H1 (cell line): ENCODE measurements around the gene RELCH. TPM values are rescaled to one million over a fixed set of nuclear protein-coding genes. Genes with fewer than 3 reads are reported as not detected.

Experiments used
- CTCF ChIA-PET: fragments of 300-600 bp; sonication (Branson Sonifier 250); formaldehyde crosslinking; loops from one replicate; lab custom pipeline; 2021; ENCODE audit not compliant: partially characterized antibody; lab: Charles Lee
- POLR2A ChIA-PET: fragments of 300-600 bp; sonication (Branson Sonifier 250); formaldehyde crosslinking; loops from one replicate; lab custom pipeline; 2021; ENCODE audit warnings: inconsistent platforms; ENCODE audit not compliant: partially characterized antibody; lab: Charles Lee
- DNase-seq, 2 experiments: peaks; one replicate each; pipeline versions ENCODE4 v3.0.0 to v3.0.0-alpha.2; 2010 to 2022; ENCODE audit warnings: low spot score in 2 of 2, low read depth in 1 of 2, mixed read lengths in 1 of 2
- FAIRE-seq: peaks from 2 replicates; lab custom pipeline; 2011; peaks lifted over from hg19 to GRCh38; lab: Jason Lieb, UNC
- H2AFZ ChIP-seq: 2 replicates; pipeline ENCODE4 v1.8.1; 2012; ENCODE audit warnings: low read length, inconsistent platforms
- H2AK5ac ChIP-seq: 2 replicates; pipeline ENCODE4 v1.6.1; 2013; ENCODE audit warnings: low read depth, low read length
- H2BK120ac ChIP-seq: replicated peaks from 2 replicates; pipeline ENCODE3; 2013; ENCODE audit warnings: low read depth, low read length, inconsistent platforms
- H2BK12ac ChIP-seq: 2 replicates; pipeline ENCODE4 v1.6.1; 2013; ENCODE audit warnings: low read depth, low read length
- H2BK15ac ChIP-seq: 2 replicates; pipeline ENCODE4 v1.6.1; 2013; ENCODE audit warnings: low read length
- H2BK20ac ChIP-seq: 2 replicates; pipeline ENCODE4 v1.6.1; 2013; ENCODE audit warnings: low read length
- H2BK5ac ChIP-seq: 2 replicates; pipeline ENCODE4 v1.6.1; 2013; ENCODE audit warnings: low read depth, low read length
- H3K14ac ChIP-seq: 2 replicates; pipeline ENCODE4 v1.6.1; 2013; ENCODE audit warnings: inconsistent platforms; ENCODE audit not compliant: insufficient read length
- H3K18ac ChIP-seq: 2 replicates; pipeline ENCODE4 v1.6.1; 2013; ENCODE audit warnings: low read length; ENCODE audit errors: extremely low read depth
- H3K23ac ChIP-seq: 2 replicates; pipeline ENCODE4 v1.6.1; 2013; ENCODE audit warnings: inconsistent platforms; ENCODE audit not compliant: insufficient read length
- H3K23me2 ChIP-seq: 2 replicates; pipeline ENCODE4 v1.6.1; 2013; ENCODE audit warnings: low read depth, low read length
- H3K27ac ChIP-seq: 2 replicates; pipeline ENCODE4 v1.6.1; 2011; ENCODE audit warnings: low read depth, low read length, inconsistent platforms
- H3K27me3 ChIP-seq, 4 experiments: replicated peaks in 1 of 4; 1 replicate in 1 of 4; 2 replicates in 3 of 4; pipeline versions ENCODE4 v1.6.1 to v1.8.1; 2011 to 2013; ENCODE audit warnings: low read length in 3 of 4, mild to moderate bottlenecking in 3 of 4, inconsistent platforms in 2 of 4, mixed read lengths in 2 of 4, moderate library complexity in 1 of 4; ENCODE audit not compliant: control insufficient read depth in 3 of 4, insufficient read depth in 3 of 4; ENCODE audit errors: extremely low read depth in 1 of 4
- H3K36me3 ChIP-seq, 4 experiments: 2 replicates each; pipeline versions ENCODE4 v1.6.1 to v1.8.1; 2011 to 2013; ENCODE audit warnings: mild to moderate bottlenecking in 4 of 4, low read length in 3 of 4, moderate library complexity in 2 of 4, control low read depth in 1 of 4, inconsistent platforms in 1 of 4; ENCODE audit not compliant: insufficient read depth in 4 of 4, control insufficient read depth in 2 of 4
- H3K4ac ChIP-seq: replicated peaks from 2 replicates; pipeline ENCODE3; 2013; ENCODE audit warnings: low read length, low read depth, mixed read lengths, inconsistent platforms; ENCODE audit not compliant: insufficient read length
- H3K4me1 ChIP-seq, 4 experiments: replicated peaks in 1 of 4; 1 replicate in 1 of 4; 2 replicates in 3 of 4; pipeline versions ENCODE4 v1.6.1 to v1.8.1; 2011 to 2013; ENCODE audit warnings: low read length in 3 of 4, inconsistent platforms in 2 of 4, mixed read lengths in 1 of 4; ENCODE audit not compliant: insufficient read depth in 4 of 4, control insufficient read depth in 3 of 4
- H3K4me2 ChIP-seq, 2 experiments: 2 replicates each; pipeline versions ENCODE4 v1.6.1 to v1.8.1; 2011 to 2013; ENCODE audit warnings: low read depth in 2 of 2, low read length in 2 of 2, control low read depth in 1 of 2, inconsistent platforms in 1 of 2, mild to moderate bottlenecking in 1 of 2; ENCODE audit not compliant: insufficient read depth in 1 of 2
- H3K4me3 ChIP-seq, 4 experiments: fragments of 200-600, 300-600 bp in 1 of 4; sonication (generic), shearing (Covaris generic), sonication (Bioruptor Twin) in 1 of 4; 2 replicates each; pipeline versions ENCODE4 v1.5.1 to v1.8.1; 2011 to 2016; ENCODE audit warnings: low read length in 4 of 4, low read depth in 3 of 4, control low read depth in 2 of 4, inconsistent platforms in 2 of 4, mild to moderate bottlenecking in 2 of 4, mixed read lengths in 1 of 4, moderate library complexity in 1 of 4; ENCODE audit not compliant: insufficient read depth in 2 of 4; ENCODE audit errors: extremely low read depth in 1 of 4
- H3K56ac ChIP-seq: replicated peaks from 2 replicates; pipeline ENCODE3; 2013; ENCODE audit warnings: low read depth, mild to moderate bottlenecking, mixed read lengths, low read length, inconsistent platforms; ENCODE audit not compliant: insufficient read length
- H3K79me1 ChIP-seq: 2 replicates; pipeline ENCODE4 v1.6.1; 2013; ENCODE audit warnings: low read depth, low read length, control low read depth
- H3K79me2 ChIP-seq, 2 experiments: 2 replicates each; pipeline versions ENCODE4 v1.6.1 to v1.8.1; 2012 to 2013; ENCODE audit warnings: low read length in 2 of 2, mild to moderate bottlenecking in 2 of 2, inconsistent platforms in 1 of 2; ENCODE audit not compliant: insufficient read depth in 2 of 2, control insufficient read depth in 1 of 2
- H3K9ac ChIP-seq, 4 experiments: replicated peaks in 1 of 4; 1 replicate in 1 of 4; 2 replicates in 3 of 4; pipeline versions ENCODE4 v1.6.1 to v1.8.1; 2011 to 2013; ENCODE audit warnings: low read depth in 3 of 4, low read length in 3 of 4, control low read depth in 2 of 4, mild to moderate bottlenecking in 2 of 4, moderate library complexity in 2 of 4, inconsistent platforms in 1 of 4; ENCODE audit errors: extremely low read depth in 1 of 4
- H3K9me3 ChIP-seq, 2 experiments: 2 replicates each; pipeline versions ENCODE4 v1.6.1 to v1.8.1; 2012 to 2013; ENCODE audit warnings: mild to moderate bottlenecking in 2 of 2, moderate library complexity in 2 of 2, control low read depth in 1 of 2, inconsistent platforms in 1 of 2, low read depth in 1 of 2, low read length in 1 of 2, mixed read lengths in 1 of 2; ENCODE audit not compliant: insufficient read depth in 2 of 2
- H4K20me1 ChIP-seq, 2 experiments: replicated peaks in 1 of 2; 2 replicates each; pipeline versions ENCODE3 to v1.8.1; 2011 to 2013; ENCODE audit warnings: inconsistent platforms in 2 of 2, low read length in 2 of 2, mild to moderate bottlenecking in 1 of 2; ENCODE audit not compliant: insufficient read depth in 2 of 2, control insufficient read depth in 1 of 2
- H4K5ac ChIP-seq: 2 replicates; pipeline ENCODE4 v1.6.1; 2013; ENCODE audit warnings: low read length, low read depth, mixed read lengths, inconsistent platforms; ENCODE audit not compliant: insufficient read length
- H4K8ac ChIP-seq: 2 replicates; pipeline ENCODE4 v1.8.0; 2013; ENCODE audit warnings: mild to moderate bottlenecking, moderate library complexity, low read length, inconsistent platforms; ENCODE audit not compliant: insufficient read depth; ENCODE audit errors: extremely low read depth
- H4K91ac ChIP-seq: replicated peaks from 2 replicates; pipeline ENCODE3; 2013; ENCODE audit warnings: low read length, mixed read lengths, inconsistent platforms; ENCODE audit not compliant: insufficient read length
- ATF3 ChIP-seq: IDR thresholded peaks from 2 replicates; pipeline ENCODE4 v1.6.1; 2011; ENCODE audit warnings: low read depth, mild to moderate bottlenecking, low read length; ENCODE audit not compliant: insufficient read depth
- E2F6 ChIP-seq: IDR thresholded peaks from 2 replicates; pipeline ENCODE4 v1.6.1; 2012; ENCODE audit warnings: inconsistent platforms
- EGR1 ChIP-seq: IDR thresholded peaks from 2 replicates; pipeline ENCODE4 v1.6.1; 2011; ENCODE audit warnings: low read depth, low read length, borderline replicate concordance
- EP300 ChIP-seq, 2 experiments: IDR thresholded peaks; 1 replicate in 1 of 2; 2 replicates in 1 of 2; pipeline ENCODE4 v1.6.1; 2011 to 2012; ENCODE audit warnings: low read depth in 2 of 2, low read length in 2 of 2, mild to moderate bottlenecking in 2 of 2, borderline replicate concordance in 1 of 2, inconsistent platforms in 1 of 2, moderate library complexity in 1 of 2
- EZH2 ChIP-seq: fragments of 200-600 bp; sonication (generic); IDR thresholded peaks from 2 replicates; pipeline ENCODE4 v1.7.1; 2012; ENCODE audit warnings: low read depth, mild to moderate bottlenecking, moderate library complexity, low read length, inconsistent platforms; ENCODE audit not compliant: severe bottlenecking
- GABPA ChIP-seq: IDR thresholded peaks from 2 replicates; pipeline ENCODE4 v1.6.1; 2011; ENCODE audit warnings: mild to moderate bottlenecking, low read length, moderate library complexity, borderline replicate concordance; ENCODE audit not compliant: insufficient read depth
- JUND ChIP-seq: IDR thresholded peaks from 2 replicates; pipeline ENCODE4 v1.6.1; 2011; ENCODE audit warnings: mild to moderate bottlenecking, improper control_type of control experiment, low read length
- KDM4A ChIP-seq: IDR thresholded peaks from one replicate; pipeline ENCODE4 v1.7.1; 2012; ENCODE audit warnings: low read depth, mild to moderate bottlenecking, moderate library complexity, low read length, inconsistent platforms; ENCODE audit not compliant: severe bottlenecking
- POLR2AphosphoS5 ChIP-seq: IDR thresholded peaks from 2 replicates; pipeline ENCODE4 v1.6.1; 2011; ENCODE audit warnings: low read depth, low read length
- SAP30 ChIP-seq: fragments of 300-600 bp; sonication (generic); IDR thresholded peaks from 2 replicates; pipeline ENCODE4 v1.7.1; 2012; ENCODE audit warnings: low read length, moderate library complexity, mild to moderate bottlenecking, inconsistent platforms; ENCODE audit not compliant: insufficient read depth, insufficient replicate concordance
- SP1 ChIP-seq: IDR thresholded peaks from 2 replicates; pipeline ENCODE4 v1.6.1; 2011; ENCODE audit warnings: low read depth, low read length
- SRF ChIP-seq: IDR thresholded peaks from 2 replicates; pipeline ENCODE4 v1.6.1; 2011; ENCODE audit warnings: mild to moderate bottlenecking, low read depth, low read length, moderate library complexity
- TAF1 ChIP-seq: IDR thresholded peaks from 2 replicates; pipeline ENCODE4 v1.6.1; 2011; ENCODE audit warnings: mild to moderate bottlenecking, low read depth, low read length
- WGBS, 2 experiments: shearing (Covaris generic) in 1 of 2; methylation state at CpG; one replicate each; pipeline versions ENCODE4 v1.1.6 to v1.1.7; 2013 to 2015; ENCODE audit warnings: low lambda C conversion rate in 2 of 2, mixed read lengths in 2 of 2, inconsistent platforms in 1 of 2, low coverage in 1 of 2, missing lambda C conversion rate in 1 of 2; ENCODE audit not compliant: insufficient replicate concordance in 2 of 2, insufficient coverage in 1 of 2, insufficient read length in 1 of 2; ENCODE audit errors: extremely low coverage in 1 of 2, missing lambda C conversion rate in 1 of 2; 5-methylcytosine and 5-hydroxymethylcytosine counted together
- polyA plus RNA-seq, 7 experiments: library from polyadenylated mRNA; depleted of rRNA in 3 of 7; stranded (reverse) in 5 of 7; unstranded in 2 of 7; fragments of >200 nt in 5 of 7; fragments of 200-250 nt in 2 of 7; gene quantifications; 1 replicate in 5 of 7; 2 replicates in 1 of 7; 4 replicates in 1 of 7; pipeline versions ENCODE4 v1.2.1 to v1.2.3, GENCODE V29; 2011 to 2013; ENCODE audit warnings: missing spikeins in 2 of 7, mixed read lengths in 2 of 7
- total RNA-seq: library from RNA; stranded (reverse); fragmentation: NEBNext Ultra II Directional; extraction: Animal tissue kit (Norgen Biotek cat#: 25700); gene quantifications from 2 replicates; pipeline ENCODE4 v1.2.1, GENCODE V29; 2021

RELCH gene
- total and polyA plus RNA-seq, 2 of the 8 experiments (the other 6 are each of a cell fraction or from before 2014, with no cell fraction given), result 7.3 to 26.9 TPM

GRCh38 chr18:62140259-62140658, 46.8 kb upstream of the RELCH start:
- WGBS, 2 experiments, result 93% methylated on average over 1 of the region's 1 CpG; no CpG with 5 or more reads in 1 of the 2 experiments
- H3K4me2 ChIP-seq, result no peak overlapping the region
- CTCF ChIA-PET, result interaction anchor here (1.5 kb wide), 1 partner anchor 11 kb away, joined by 4 read pairs; no protein-coding TSS in a partner anchor
- H3K14ac ChIP-seq, result no peak overlapping the region
- H3K56ac ChIP-seq, result no peak overlapping the region
- H3K9ac ChIP-seq, result no peak overlapping the region
- H2AK5ac ChIP-seq, result no peak overlapping the region
- H3K27ac ChIP-seq, result no peak overlapping the region
- no peak overlapping the region for H3K4ac ChIP-seq
- no peaks in the 10 kb centered on the region for H3K9me3 ChIP-seq
- DNase-seq (no peak), FAIRE-seq (no peak)
- no peaks in the 10 kb centered on the region for H3K79me2 ChIP-seq
- no peak overlapping the region for H3K23ac ChIP-seq
- H2BK15ac ChIP-seq, result no peak overlapping the region
- no peaks in the 10 kb centered on the region for H4K20me1 ChIP-seq
- no peak overlapping the region for H4K91ac ChIP-seq
- H4K5ac ChIP-seq, result no peak overlapping the region
- H3K79me1 ChIP-seq, result no peaks in the 10 kb centered on the region
- H2BK20ac ChIP-seq, result no peak overlapping the region
- H3K4me3 ChIP-seq, result no peak overlapping the region
- no peak overlapping the region for H2BK120ac ChIP-seq
- H3K18ac ChIP-seq, result no peak overlapping the region
- H2BK12ac ChIP-seq, result no peak overlapping the region
- POLR2A ChIA-PET, result no interaction called here
- no peaks in the 10 kb centered on the region for H3K4me1 ChIP-seq
- no peak overlapping the region for H4K8ac ChIP-seq
- no peaks in the 10 kb centered on the region for H3K23me2 ChIP-seq
- H2AFZ ChIP-seq, result no peak overlapping the region
- no peak overlapping the region for H2BK5ac ChIP-seq
- H3K36me3 ChIP-seq, result peaks cover 0 to 10% (median 0%) of the 10 kb centered on the region in 4 experiments; a peak in 1 of 8 replicates
- H3K27me3 ChIP-seq, result peaks cover 0 to under 1% (median 0%) of the 10 kb centered on the region in 4 experiments; a peak in 1 of 7 replicates
- no peak for TF ChIP-seq ATF3
- no peak for TF ChIP-seq TAF1
- TF ChIP-seq EZH2, result no peak
- no peak for TF ChIP-seq EGR1
- no peak for TF ChIP-seq KDM4A
- no peak for TF ChIP-seq GABPA
- TF ChIP-seq EP300 (IDR thresholded peaks at IDR 0.05; ENCODE audit: borderline replicate concordance in 1 of 2, low read depth in 2 of 2, low read length in 2 of 2), result no peak
- no peak for TF ChIP-seq SRF
- no peak for TF ChIP-seq SP1
- no peak for TF ChIP-seq JUND
- no peak for TF ChIP-seq SAP30
- TF ChIP-seq POLR2AphosphoS5, result no peak
- TF ChIP-seq E2F6, result no peak
